Mucosa of gallbladder (tissue), 1 donor: Measurements from ENCODE around the gene ABCA10. TPM values are rescaled to one million over a fixed set of nuclear protein-coding genes. Genes with fewer than 3 reads are reported as not detected.
"Not testable (repeated sequence)": the region's sequence is repeated elsewhere in the genome, so short reads cannot be mapped to it uniquely, and the experiment has no call there.

Experiments
- DNase-seq: peaks from one replicate; pipeline ENCODE4 v3.0.0-alpha.2; 2020; ENCODE audit warnings: low spot score
- total RNA-seq: library from RNA; stranded (reverse); gene quantifications from one replicate; pipeline ENCODE4 v1.2.1, GENCODE V29; 2021
- donor health status: DM: no; HTN: no; CAD: no.

The ABCA10 gene
- total RNA-seq, 1 donor from 2014 or later: 8.7 TPM

- not testable (repeated sequence) for DNase-seq
Observed at GRCh38 chr17:69168642-69169041, 60.0 kb downstream of the ABCA10 start.

GRCh38 chr17:69166957-69167356, 61.7 kb downstream of the ABCA10 start:
- DNase-seq: no peak

- DNase-seq: no peak
Observed at GRCh38 chr17:69164206-69164605, 64.4 kb downstream of the ABCA10 start.

GRCh38 chr17:69159418-69159817, 69.2 kb downstream of the ABCA10 start:
- no peak for DNase-seq

GRCh38 chr17:69154267-69154666, 74.4 kb downstream of the ABCA10 start:
- no peak for DNase-seq

GRCh38 chr17:69150333-69150732, 78.3 kb downstream of the ABCA10 start:
- DNase-seq: no peak

- DNase-seq: no peak
Observed at GRCh38 chr17:69147460-69147859, 81.2 kb downstream of the ABCA10 start.

- no peak for DNase-seq
Observed at GRCh38 chr17:69144331-69145255, 84.0 kb downstream of the ABCA10 start.

- DNase-seq: no peak
Observed at GRCh38 chr17:69143683-69144231, 84.9 kb downstream of the ABCA10 start.

GRCh38 chr17:69143151-69143550, 85.5 kb downstream of the ABCA10 start:
- DNase-seq: no peak

- DNase-seq: no peak
Observed at GRCh38 chr17:69142175-69142802, 86.3 kb downstream of the ABCA10 start.

GRCh38 chr17:69141431-69142174, 87.0 kb downstream of the ABCA10 start, which contains the start of gene ABCA6:
Gene ABCA6 (minus strand): TSS chr17:69141895. CDS start chr17:69140703, 1,192 bp downstream.
- no peak for DNase-seq

- no peak for DNase-seq
Observed at GRCh38 chr17:69134112-69134511, 94.5 kb downstream of the ABCA10 start.

- DNase-seq: no peak
Observed at GRCh38 chr17:69130627-69131296, 97.9 kb downstream of the ABCA10 start.

- DNase-seq: no peak
Observed at GRCh38 chr17:69123626-69124025, 105.0 kb downstream of the ABCA10 start.

- no peak for DNase-seq
Observed at GRCh38 chr17:69122065-69122464, 106.6 kb downstream of the ABCA10 start.

GRCh38 chr17:69117855-69118784, 110.5 kb downstream of the ABCA10 start:
- no peak for DNase-seq

- no peak for DNase-seq
Observed at GRCh38 chr17:69111794-69112193, 116.8 kb downstream of the ABCA10 start.

- DNase-seq: no peak
Observed at GRCh38 chr17:69105907-69106730, 122.5 kb downstream of the ABCA10 start.
